Stimulated activated naive CD8-positive, alpha-beta T cell treated with anti-CD3 and anti-CD28 coated beads, Interleukin-15, Interleukin-2, amounts not matched to agents 100 ng/mL and 50 ng/mL, for 24 hours (primary cell): Measurements from ENCODE around the gene HNRNPA0.

Source experiments
- H3K27ac Mint-ChIP-seq: one replicate; pipeline ENCODE4 v1.8.0; 2021; ENCODE audit warnings: mild to moderate bottlenecking, mixed read lengths
- H3K27me3 Mint-ChIP-seq: one replicate; pipeline ENCODE4 v1.8.0; 2021; ENCODE audit warnings: mixed read lengths
- H3K36me3 Mint-ChIP-seq: one replicate; pipeline ENCODE4 v1.8.0; 2021; ENCODE audit warnings: low read depth, mixed read lengths
- H3K4me1 Mint-ChIP-seq: one replicate; pipeline ENCODE4 v1.8.0; 2021; ENCODE audit warnings: low read depth, mixed read lengths
- H3K4me3 Mint-ChIP-seq: one replicate; pipeline ENCODE4 v1.8.0; 2021; ENCODE audit warnings: mild to moderate bottlenecking, mixed read lengths
- H3K9me3 Mint-ChIP-seq: one replicate; pipeline ENCODE4 v1.8.0; 2021; ENCODE audit warnings: mixed read lengths

HNRNPA0 gene

DNA sequence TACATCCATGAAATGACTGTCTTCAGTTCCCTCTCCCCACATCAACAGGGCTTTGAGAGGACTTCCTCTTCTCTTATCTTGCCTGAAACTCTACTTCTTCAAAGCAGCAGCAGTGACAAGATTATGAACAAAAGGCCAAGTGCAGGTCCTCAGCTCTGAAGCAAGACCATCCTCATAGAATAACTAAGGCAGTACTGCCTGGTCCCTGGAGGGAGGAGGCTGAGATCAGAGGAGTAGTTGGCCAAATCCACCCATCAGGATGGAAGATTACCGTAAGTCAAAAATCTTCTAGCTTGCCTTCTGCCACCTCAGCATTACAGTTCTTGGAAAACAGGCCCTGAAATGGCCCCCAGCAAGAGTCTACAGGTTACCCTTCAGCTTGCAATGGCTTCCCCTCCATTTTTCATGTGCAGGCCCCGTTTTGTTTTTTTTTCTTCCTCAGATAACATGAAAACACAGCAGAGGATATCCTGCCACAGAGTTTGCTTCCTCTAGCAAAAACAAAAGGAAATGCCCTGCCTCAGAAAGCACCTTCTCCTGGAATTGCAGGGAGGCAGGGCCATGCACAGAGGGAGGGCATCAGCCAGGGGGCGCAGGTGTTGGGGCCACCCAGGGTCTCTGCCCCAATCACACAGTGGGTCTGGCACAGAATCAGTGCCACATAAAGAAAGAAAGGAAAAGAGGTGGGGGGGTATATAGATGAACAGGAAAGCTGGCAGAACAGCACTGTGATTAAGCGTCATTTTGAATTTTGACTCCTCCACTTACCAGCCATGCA, 58.3 kb downstream of the HNRNPA0 start:
- no peak overlapping the region for H3K4me3 Mint-ChIP-seq
- H3K36me3 Mint-ChIP-seq, result peaks cover 9% of the 10 kb centered on the region
- H3K27ac Mint-ChIP-seq, result peak overlapping the region; percentile 59
- H3K9me3 Mint-ChIP-seq, result no peaks in the 10 kb centered on the region
- peaks cover 34% of the 10 kb centered on the region for H3K4me1 Mint-ChIP-seq
- no peaks in the 10 kb centered on the region for H3K27me3 Mint-ChIP-seq
